Left ventricle myocardium inferior (tissue), 1 donor: Measurements from ENCODE around the gene BIVM. TPM values are rescaled to one million over a fixed set of nuclear protein-coding genes. Genes with fewer than 3 reads are reported as not detected.

Source experiments
- DNase-seq: peaks from one replicate; pipeline ENCODE4 v3.0.0-alpha.2; 2020
- H3K27ac ChIP-seq: fragments of 200-600 bp; replicated peaks from 2 replicates; pipeline ENCODE4 v1.8.0; 2021
- H3K27me3 ChIP-seq: fragments of 200-600 bp; 2 replicates; pipeline ENCODE4 v1.8.0; 2021; ENCODE audit warnings: low read depth
- H3K36me3 ChIP-seq: fragments of 200-600 bp; 2 replicates; pipeline ENCODE4 v1.8.0; 2021
- H3K4me1 ChIP-seq: fragments of 200-600 bp; 2 replicates; pipeline ENCODE4 v1.8.0; 2021
- H3K4me3 ChIP-seq: fragments of 200-600 bp; 2 replicates; pipeline ENCODE4 v1.8.0; 2021; ENCODE audit warnings: mild to moderate bottlenecking, moderate library complexity
- H3K9me3 ChIP-seq: fragments of 200-600 bp; replicated peaks from 2 replicates; pipeline ENCODE4 v1.8.0; 2021
- CTCF ChIP-seq: fragments of 200-600 bp; IDR thresholded peaks from 2 replicates; pipeline ENCODE4 v1.8.0; 2021; ENCODE audit warnings: antibody characterized with exemption, mild to moderate bottlenecking, borderline replicate concordance
- intact Hi-C: fragments of 100-400 bp; cut with micrococcal nuclease; formaldehyde crosslinking; loops from one replicate; pipeline ENCODE4 v1.11.0; 2022
- total RNA-seq: library from RNA; stranded (reverse); fragmentation: NEBNext Ultra II Directional; extraction: Animal tissue kit (Norgen Biotek cat#: 25700); gene quantifications from one replicate; pipeline ENCODE4 v1.2.1, GENCODE V29; 2021
- donor health status: DM: no; HTN: yes; CAD: no; lungs with severe emphysema.

Gene BIVM
- total RNA-seq, 1 donor from 2014 or later, result 37.5 TPM

GRCh38 chr13:102845630-102846260 is 46.8 kb downstream of the BIVM start, which contains the start of gene ERCC5:
Gene ERCC5 (plus strand): TSS chr13:102846032. CDS start chr13:102846267, 235 bp downstream.
- Histone ChIP-seq H3K4me3 (peak within 1 kb of the TSS; percentile 85), H3K27me3 (no peaks in the 10 kb centered on the region), H3K36me3 (peaks cover 23% of the 10 kb centered on the region), H3K4me1 (peaks cover 46% of the 10 kb centered on the region), H3K27ac (peak within 1 kb of the TSS; percentile 97), H3K9me3 (no peaks in the 10 kb centered on the region)
- no peak for TF ChIP-seq CTCF
- peak; percentile 92 for DNase-seq
- intact Hi-C loops, result loop anchor here (5.0 kb wide), 1 partner anchor 253 kb away; no protein-coding TSS in a partner anchor

GRCh38 chr13:102846261-102847015 is 47.5 kb downstream of the BIVM start:
- peak overlapping the region; percentile 85 for H3K4me3 ChIP-seq
- H3K27me3 ChIP-seq, result no peaks in the 10 kb centered on the region
- no peaks in the 10 kb centered on the region for H3K9me3 ChIP-seq
- H3K4me1 ChIP-seq, result peaks cover 47% of the 10 kb centered on the region
- peak overlapping the region; percentile 97 for H3K27ac ChIP-seq
- H3K36me3 ChIP-seq, result peaks cover 21% of the 10 kb centered on the region
- intact Hi-C loops, result loop anchor here (5.0 kb wide), 1 partner anchor 254 kb away; no protein-coding TSS in a partner anchor
- peak; percentile 25 for DNase-seq
- TF ChIP-seq CTCF, result no peak

- no peak for DNase-seq
- intact Hi-C loops, result loop anchor here (5.0 kb wide), 1 partner anchor 255 kb away; no protein-coding TSS in a partner anchor
- TF ChIP-seq CTCF, result peak; percentile 81
- Histone ChIP-seq H3K9me3 (no peaks in the 10 kb centered on the region), H3K36me3 (peaks cover 10% of the 10 kb centered on the region), H3K27ac (peak overlapping the region; percentile 97), H3K27me3 (no peaks in the 10 kb centered on the region), H3K4me1 (peaks cover 47% of the 10 kb centered on the region), H3K4me3 (peak overlapping the region; percentile 85)
These were observed 48.6 kb downstream of the BIVM start for GRCh38 chr13:102847272-102848234.

GRCh38 chr13:102848956-102849355 is 50.0 kb downstream of the BIVM start:
- H3K27me3 ChIP-seq, result no peaks in the 10 kb centered on the region
- H3K27ac ChIP-seq, result no peak overlapping the region
- H3K4me3 ChIP-seq, result no peak overlapping the region
- peaks cover 11% of the 10 kb centered on the region for H3K36me3 ChIP-seq
- TF ChIP-seq CTCF, result no peak
- DNase-seq, result no peak
- peaks cover 47% of the 10 kb centered on the region for H3K4me1 ChIP-seq
- no peaks in the 10 kb centered on the region for H3K9me3 ChIP-seq
- intact Hi-C loops, result loop anchor here (5.0 kb wide), 1 partner anchor 257 kb away; no protein-coding TSS in a partner anchor

GRCh38 chr13:102852556-102852955 is 53.6 kb downstream of the BIVM start:
- no peak overlapping the region for H3K27ac ChIP-seq
- no peak for DNase-seq
- no peaks in the 10 kb centered on the region for H3K9me3 ChIP-seq
- TF ChIP-seq CTCF, result no peak
- no peaks in the 10 kb centered on the region for H3K27me3 ChIP-seq
- H3K36me3 ChIP-seq, result peaks cover 47% of the 10 kb centered on the region
- no peak overlapping the region for H3K4me3 ChIP-seq
- intact Hi-C loops, result no loop called here
- H3K4me1 ChIP-seq, result peaks cover 39% of the 10 kb centered on the region
